ENCODE measurements around the gene ELAPOR1. TPM values are rescaled to one million over a fixed set of nuclear protein-coding genes. Genes with fewer than 3 reads are reported as not detected.

Gene ELAPOR1
- total RNA-seq, 3 donors from 2014 or later (not counting 1 experiment from before 2014, with no cell fraction given): 6.2 to 8.3 (median 6.3) TPM

DNA sequence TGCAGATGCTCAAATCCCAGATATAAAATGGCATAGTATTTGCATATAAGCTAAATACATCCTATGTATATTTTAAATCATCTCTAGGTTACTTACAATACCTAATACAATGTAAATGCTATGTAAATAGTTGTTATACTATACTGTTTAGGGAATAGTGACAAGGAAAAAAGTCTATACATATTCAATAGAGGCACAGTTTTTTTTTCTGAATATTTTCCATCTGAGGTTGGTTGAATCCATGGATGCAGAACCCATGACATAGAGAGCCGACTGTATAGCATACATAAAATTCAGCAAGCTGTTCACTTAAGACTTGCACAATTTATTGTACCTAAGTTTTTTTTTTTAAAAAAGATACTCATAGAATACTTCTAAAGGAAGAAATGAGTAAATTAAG is 44.6 kb upstream of the ELAPOR1 start:
- Histone ChIP-seq H3K27ac (ENCODE audit: low read length) (no peak overlapping the region), H3K4me3 (ENCODE audit: low read length) (no peak overlapping the region), H3K36me3 (ENCODE audit: control insufficient read depth, insufficient read depth, low read length) (peaks cover 18% of the 10 kb centered on the region), H3K9me3 (ENCODE audit: control insufficient read depth, insufficient read depth, low read length) (no peaks in the 10 kb centered on the region), H3K27me3 (ENCODE audit: control insufficient read depth, insufficient read depth, low read length) (no peaks in the 10 kb centered on the region), H3K4me1 (ENCODE audit: control insufficient read depth, insufficient read depth, low read length) (no peaks in the 10 kb centered on the region)
- peaks cover 8% of the 10 kb centered on the region for H3K36me3 Mint-ChIP-seq
- H3K27ac Mint-ChIP-seq: no peak overlapping the region
- H3K9me3 Mint-ChIP-seq: no peaks in the 10 kb centered on the region
- DNase-seq: no peak
- ATAC-seq: no peak
- WGBS (ENCODE audit: insufficient coverage): 100% methylated on average over 1 of the region's 1 CpG
- H3K27me3 Mint-ChIP-seq (ENCODE audit: low read depth in 2 of 2): no peaks in the 10 kb centered on the region
- H3K4me1 Mint-ChIP-seq: peaks cover 2 to 7% of the 10 kb centered on the region in 2 donors
- no peak for TF ChIP-seq CTCF (IDR thresholded peaks at IDR 0.05)
- H3K4me3 Mint-ChIP-seq: no peak overlapping the region
- intact Hi-C loops (cut with micrococcal nuclease): no loop called here

GRCh38 chr1:109075531-109076490 is 38.1 kb upstream of the ELAPOR1 start, which contains the start of gene TAF13:
TAF13 (minus strand) TSS chr1:109076003; CDS start chr1:109075947, 56 bp downstream.
- no peaks in the 10 kb centered on the region for H3K9me3 Mint-ChIP-seq
- peaks cover 21% of the 10 kb centered on the region in 2 donors for H3K4me1 Mint-ChIP-seq

GRCh38 chr1:109078317-109078716 is 35.6 kb upstream of the ELAPOR1 start:
- no peak overlapping the region for H3K4me3 ChIP-seq (ENCODE audit: low read length)
- WGBS (ENCODE audit: insufficient coverage): 87% methylated on average over 1 of the region's 1 CpG
- H3K27ac ChIP-seq (ENCODE audit: low read length): no peak overlapping the region
- no peak for TF ChIP-seq CTCF (IDR thresholded peaks at IDR 0.05)
- no peak for ATAC-seq
- H3K4me3 Mint-ChIP-seq: no peak overlapping the region
- no peaks in the 10 kb centered on the region for H3K9me3 ChIP-seq (ENCODE audit: control insufficient read depth, insufficient read depth, low read length)
- H3K27me3 Mint-ChIP-seq (ENCODE audit: low read depth in 2 of 2): peaks cover 5 to 6% of the 10 kb centered on the region in 2 donors
- H3K4me1 Mint-ChIP-seq: peaks cover 21% of the 10 kb centered on the region in 2 donors
- H3K4me1 ChIP-seq (ENCODE audit: control insufficient read depth, insufficient read depth, low read length): peaks cover 8% of the 10 kb centered on the region
- intact Hi-C loops (cut with micrococcal nuclease): no loop called here
- H3K36me3 ChIP-seq (ENCODE audit: control insufficient read depth, insufficient read depth, low read length): no peaks in the 10 kb centered on the region
- no peaks in the 10 kb centered on the region for H3K36me3 Mint-ChIP-seq
- H3K9me3 Mint-ChIP-seq: no peaks in the 10 kb centered on the region
- H3K27me3 ChIP-seq (ENCODE audit: control insufficient read depth, insufficient read depth, low read length): no peaks in the 10 kb centered on the region
- H3K27ac Mint-ChIP-seq: peak overlapping the region in 1 of 2 donors; percentile 58
- DNase-seq: no peak

More at GRCh38 chr1:109075531-109076490, 38.1 kb upstream of the ELAPOR1 start, which contains the start of gene TAF13:
- no peak for TF ChIP-seq CTCF (IDR thresholded peaks at IDR 0.05)
- Mint-ChIP-seq H3K27ac (peak within 1 kb of the TSS; percentile 99), H3K36me3 (no peaks in the 10 kb centered on the region), H3K4me3 (peak within 1 kb of the TSS; percentile 98), H3K27me3 (ENCODE audit: low read depth in 2 of 2) (peaks cover 3 to 6% of the 10 kb centered on the region in 2 donors)
- Histone ChIP-seq H3K4me3 (ENCODE audit: low read length) (peak within 1 kb of the TSS; percentile 88), H3K27ac (ENCODE audit: low read length) (peak within 1 kb of the TSS; percentile 90), H3K9me3 (ENCODE audit: control insufficient read depth, insufficient read depth, low read length) (no peaks in the 10 kb centered on the region), H3K4me1 (ENCODE audit: control insufficient read depth, insufficient read depth, low read length) (peaks cover 8% of the 10 kb centered on the region), H3K27me3 (ENCODE audit: control insufficient read depth, insufficient read depth, low read length) (no peaks in the 10 kb centered on the region), H3K36me3 (ENCODE audit: control insufficient read depth, insufficient read depth, low read length) (no peaks in the 10 kb centered on the region)
- 2% methylated on average over 36 of the region's 39 CpGs for WGBS (ENCODE audit: insufficient coverage)
- ATAC-seq (peak; percentile 98 to 99 (median 99)), DNase-seq (peak; percentile 87 to 93)
- intact Hi-C loops (cut with micrococcal nuclease): loop anchor here (1.0 kb wide), 4 partner anchors 14 to 36 kb away; partner anchors contain the start of genes TMEM167B and WDR47
